GM21515 (cell line): ENCODE results near the gene WDR20.
"Not testable (repeated sequence)": the region's sequence is repeated elsewhere in the genome, so short reads cannot be mapped to it uniquely, and the experiment has no call there.

Experiments
- ATAC-seq: cut with Tn5 transposase; IDR thresholded peaks from one replicate; pipeline ENCODE4 v1.9.1; 2021; ENCODE audit not compliant: unreplicated experiment

WDR20 gene, protein sequence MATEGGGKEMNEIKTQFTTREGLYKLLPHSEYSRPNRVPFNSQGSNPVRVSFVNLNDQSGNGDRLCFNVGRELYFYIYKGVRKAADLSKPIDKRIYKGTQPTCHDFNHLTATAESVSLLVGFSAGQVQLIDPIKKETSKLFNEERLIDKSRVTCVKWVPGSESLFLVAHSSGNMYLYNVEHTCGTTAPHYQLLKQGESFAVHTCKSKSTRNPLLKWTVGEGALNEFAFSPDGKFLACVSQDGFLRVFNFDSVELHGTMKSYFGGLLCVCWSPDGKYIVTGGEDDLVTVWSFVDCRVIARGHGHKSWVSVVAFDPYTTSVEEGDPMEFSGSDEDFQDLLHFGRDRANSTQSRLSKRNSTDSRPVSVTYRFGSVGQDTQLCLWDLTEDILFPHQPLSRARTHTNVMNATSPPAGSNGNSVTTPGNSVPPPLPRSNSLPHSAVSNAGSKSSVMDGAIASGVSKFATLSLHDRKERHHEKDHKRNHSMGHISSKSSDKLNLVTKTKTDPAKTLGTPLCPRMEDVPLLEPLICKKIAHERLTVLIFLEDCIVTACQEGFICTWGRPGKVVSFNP

DNA sequence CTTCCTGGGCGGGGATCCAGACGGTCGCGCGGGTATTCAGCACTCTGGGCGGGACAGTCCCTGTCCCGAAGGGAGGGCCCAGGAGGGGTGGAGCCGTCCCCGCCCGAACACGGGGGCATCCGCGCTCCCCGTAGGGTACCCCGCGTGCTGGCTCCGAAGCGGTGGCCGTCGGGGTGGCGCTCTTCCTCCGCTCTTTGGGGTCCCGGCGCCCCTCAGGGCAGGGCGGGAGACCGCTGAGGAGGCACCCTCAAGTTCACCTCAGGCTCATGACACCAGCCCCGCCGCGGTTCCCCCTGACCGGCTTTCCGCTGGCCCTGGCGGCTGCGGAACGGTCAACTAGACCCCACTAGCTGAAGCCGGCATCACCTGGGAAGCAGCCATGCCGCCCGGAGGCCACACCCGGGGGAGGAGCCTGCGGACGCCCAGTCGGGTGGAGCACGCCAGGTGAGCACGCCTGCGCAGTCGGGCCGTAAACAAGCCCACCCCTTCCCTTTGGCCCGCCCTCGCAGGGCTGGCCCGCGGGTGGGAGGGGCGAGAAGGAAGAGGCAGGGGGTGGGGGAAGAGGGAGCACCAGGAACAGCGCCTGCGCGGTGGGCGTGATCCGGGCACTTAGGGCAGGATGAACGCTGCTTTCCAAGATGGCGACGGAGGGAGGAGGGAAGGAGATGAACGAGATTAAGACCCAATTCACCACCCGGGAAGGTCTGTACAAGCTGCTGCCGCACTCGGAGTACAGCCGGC is at the start of gene WDR20:
TSS of gene WDR20 (plus strand) at position 612 of the 741 bp plus-strand sequence. CDS start at position 639, 27 bp downstream.
- ATAC-seq = peak; percentile 90

GRCh38 chr14:102090713-102091112 is 49.0 kb upstream of the WDR20 start:
- ATAC-seq = no peak

- no peak for ATAC-seq
Observed at GRCh38 chr14:102092806-102093205, 46.9 kb upstream of the WDR20 start.

DNA sequence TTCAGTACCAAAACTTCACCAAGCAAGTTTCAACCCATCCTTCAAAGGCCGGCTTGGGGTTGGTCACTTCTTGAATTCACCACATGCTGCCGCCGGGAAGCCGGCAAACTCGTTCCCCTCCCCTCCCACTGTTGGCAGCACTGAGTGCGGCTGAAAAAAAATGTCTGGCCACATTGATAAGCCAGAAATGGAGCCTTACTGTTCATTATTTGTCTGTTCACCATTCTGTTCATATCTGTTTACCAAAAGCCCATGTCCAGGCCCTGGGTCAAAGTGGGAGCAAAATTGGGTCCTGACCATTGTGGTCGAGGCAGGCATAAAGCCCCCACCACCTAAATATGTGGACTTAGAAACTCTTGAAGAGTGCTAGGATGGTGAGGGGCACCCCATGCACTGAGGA is 45.6 kb upstream of the WDR20 start:
- no peak for ATAC-seq

- ATAC-seq = no peak
Observed at GRCh38 chr14:102095231-102095870, 44.3 kb upstream of the WDR20 start.

DNA sequence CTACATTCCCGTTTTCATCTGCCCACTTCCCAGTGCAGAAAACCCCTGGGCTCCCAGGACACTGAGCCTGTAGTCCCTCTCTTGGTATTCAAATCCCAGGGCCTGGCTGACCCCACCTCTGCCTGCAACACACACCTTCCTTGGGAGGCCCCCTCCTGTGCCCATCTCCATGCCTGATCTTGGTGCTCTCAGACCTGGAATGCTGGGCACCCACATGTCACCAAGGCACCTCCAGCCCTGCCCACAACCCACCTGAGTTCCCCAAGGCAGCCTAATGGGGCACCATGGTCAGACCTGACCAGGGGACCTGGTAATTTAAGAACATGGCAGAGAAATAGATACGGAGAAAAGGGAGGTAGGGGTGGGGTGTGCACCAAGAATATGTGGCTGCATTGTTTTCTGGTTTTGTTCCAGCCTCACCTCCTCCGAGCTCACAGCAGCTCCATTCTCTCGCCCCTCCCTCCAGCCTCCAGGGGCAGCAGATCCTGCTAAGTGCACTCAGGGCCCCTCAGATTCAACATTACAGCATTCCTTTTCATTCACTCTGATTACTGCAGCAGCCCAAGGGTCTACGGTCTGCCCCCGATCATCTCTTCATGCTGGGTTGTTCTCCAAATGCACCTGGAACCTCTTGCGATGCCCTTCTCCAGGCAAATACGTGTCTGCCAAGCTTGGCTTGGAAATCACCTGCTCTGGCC is 43.7 kb upstream of the WDR20 start:
- no peak for ATAC-seq

- no peak for ATAC-seq
Observed at GRCh38 chr14:102096569-102097188, 43.0 kb upstream of the WDR20 start.

- ATAC-seq = no peak
Observed at GRCh38 chr14:102097441-102098135, 42.1 kb upstream of the WDR20 start.

- ATAC-seq = no peak
Observed at GRCh38 chr14:102103062-102103695, 36.5 kb upstream of the WDR20 start.

DNA sequence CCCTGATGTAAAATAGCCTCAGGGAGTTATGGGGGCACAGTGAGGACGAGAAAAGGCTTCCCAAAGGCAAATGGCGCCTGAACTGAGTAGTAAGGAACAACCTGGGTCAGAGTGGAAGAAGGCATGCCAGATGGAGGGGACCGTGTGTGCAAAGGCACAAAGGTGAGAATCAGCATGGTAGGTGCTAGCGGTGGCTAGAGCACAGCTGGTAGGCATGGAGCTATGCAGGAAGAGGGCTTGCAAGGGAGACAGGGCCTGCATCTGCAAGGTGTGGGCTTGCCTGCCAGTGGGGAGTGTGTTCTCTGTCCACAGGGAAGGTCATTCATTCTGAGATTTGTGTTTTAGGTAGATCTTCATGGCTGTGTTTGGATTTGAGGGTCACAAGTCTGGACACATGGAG is 34.3 kb upstream of the WDR20 start:
- no peak for ATAC-seq

DNA sequence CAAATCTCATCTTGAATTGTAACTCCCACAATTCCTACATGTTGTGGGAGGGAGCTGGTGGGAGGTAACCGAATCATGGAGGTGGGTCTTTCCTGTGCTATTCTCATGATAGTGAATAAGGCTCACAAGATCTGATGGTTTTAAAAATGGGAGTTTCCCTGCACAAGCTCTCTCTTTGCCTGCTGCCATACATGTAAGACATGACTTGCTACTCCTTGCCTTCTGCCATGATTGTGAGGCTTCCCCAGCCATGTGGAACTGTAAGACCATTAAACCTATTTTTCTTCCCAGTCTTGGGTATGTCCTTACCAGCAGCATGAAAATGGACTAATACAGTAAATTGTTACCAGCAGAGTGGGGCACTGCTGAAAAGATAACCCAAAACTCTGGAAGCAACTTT is 30.4 kb upstream of the WDR20 start:
- not testable (repeated sequence) for ATAC-seq

DNA sequence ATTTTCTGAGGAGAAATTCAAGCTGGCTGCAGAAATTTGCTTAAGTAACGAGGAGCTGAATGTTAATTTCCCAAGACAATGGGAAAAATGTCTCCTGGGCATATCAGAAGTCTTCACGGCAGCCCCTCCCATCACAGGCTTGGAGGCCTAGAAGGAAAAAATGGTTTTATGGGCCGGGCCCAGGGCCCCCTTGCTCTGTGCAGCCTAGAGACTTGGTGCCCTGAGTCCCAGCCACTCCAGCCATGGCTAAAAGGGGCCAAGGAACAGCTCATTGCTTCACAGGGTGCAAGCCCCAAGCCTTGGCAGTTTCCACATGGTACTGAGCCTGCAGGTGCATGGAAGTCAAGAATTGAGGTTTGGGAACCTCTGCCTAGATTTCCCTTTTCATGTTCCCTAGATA is 28.6 kb upstream of the WDR20 start:
- ATAC-seq = no peak

DNA sequence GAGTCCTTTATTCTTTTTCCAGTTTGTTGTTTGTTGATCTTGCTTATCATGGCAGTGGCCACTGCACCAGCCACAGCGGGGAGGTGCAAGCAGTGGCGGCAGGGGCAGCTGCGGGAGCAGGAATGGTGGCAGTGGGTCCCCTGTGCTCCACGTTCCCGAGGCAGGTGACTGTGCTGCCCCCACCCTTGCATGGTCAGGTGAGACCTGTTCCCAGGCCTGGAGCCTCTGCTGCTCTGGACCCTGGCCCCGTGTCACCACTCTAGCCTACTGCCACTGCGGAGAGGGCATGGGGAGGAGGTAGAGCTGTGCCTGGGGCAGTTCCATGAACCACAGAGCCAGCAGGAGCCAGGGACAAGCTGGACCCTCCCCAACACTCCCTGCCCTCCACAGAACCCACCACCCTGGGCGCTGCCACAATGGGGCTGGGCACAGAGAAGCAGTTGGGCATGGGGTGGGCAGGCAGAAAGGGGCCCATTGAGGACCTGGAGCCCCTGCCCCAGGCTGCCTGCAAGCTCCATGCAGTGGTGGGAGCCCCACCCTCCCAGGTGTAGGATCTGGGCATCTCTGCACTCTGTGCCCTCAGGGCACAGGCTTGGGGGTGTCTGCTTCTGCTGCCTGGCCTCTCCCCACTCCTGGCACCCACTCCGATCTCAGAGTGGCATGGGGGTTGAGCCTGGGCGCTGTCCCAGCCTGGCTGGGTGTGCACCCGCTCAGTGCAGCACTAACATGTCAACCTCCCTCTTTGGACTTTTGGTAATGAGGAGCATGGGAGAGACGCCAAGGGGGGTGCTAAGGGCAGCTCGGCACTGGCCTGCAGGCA is 23.1 kb upstream of the WDR20 start:
- ATAC-seq = no peak

DNA sequence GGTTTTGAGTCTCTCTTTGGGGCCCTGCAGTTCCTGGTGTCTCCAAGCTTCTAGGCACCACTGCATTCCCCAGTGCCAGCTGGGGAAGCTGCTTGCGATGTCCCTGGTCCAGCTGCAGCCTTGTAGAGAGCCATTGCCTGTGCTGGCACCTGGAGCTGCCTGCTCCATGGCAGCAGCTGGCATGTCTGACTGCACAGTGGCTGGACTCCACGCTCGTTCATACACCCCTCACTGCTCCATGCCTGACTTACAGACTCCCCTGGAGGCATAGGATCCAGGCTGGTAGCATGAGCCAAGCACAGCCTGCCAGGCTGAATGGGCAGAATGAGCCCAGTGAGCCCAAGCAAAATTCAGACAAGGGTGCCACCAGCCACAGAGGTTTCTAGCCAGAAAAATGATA is 21.8 kb upstream of the WDR20 start:
- no peak for ATAC-seq

DNA sequence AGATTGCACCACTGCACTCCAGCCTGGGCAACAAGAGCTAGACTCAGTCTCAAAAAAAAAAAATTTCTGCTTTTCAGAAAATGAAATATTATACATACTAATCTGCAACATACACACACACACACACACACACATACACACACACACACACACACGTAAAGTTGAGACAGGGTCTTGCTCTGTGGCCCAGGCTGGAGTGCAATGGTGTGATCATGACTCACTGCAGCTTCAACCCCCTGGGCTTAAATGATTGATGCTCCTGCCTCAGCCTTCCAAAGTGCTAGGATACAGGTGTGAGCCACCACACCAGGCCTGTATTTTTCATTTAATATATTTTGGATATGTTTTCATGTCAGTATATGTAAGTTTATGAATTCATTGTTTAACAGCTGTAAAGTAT is 18.8 kb upstream of the WDR20 start:
- no peak for ATAC-seq

GRCh38 chr14:102121567-102121966 is 18.1 kb upstream of the WDR20 start:
- no peak for ATAC-seq

DNA sequence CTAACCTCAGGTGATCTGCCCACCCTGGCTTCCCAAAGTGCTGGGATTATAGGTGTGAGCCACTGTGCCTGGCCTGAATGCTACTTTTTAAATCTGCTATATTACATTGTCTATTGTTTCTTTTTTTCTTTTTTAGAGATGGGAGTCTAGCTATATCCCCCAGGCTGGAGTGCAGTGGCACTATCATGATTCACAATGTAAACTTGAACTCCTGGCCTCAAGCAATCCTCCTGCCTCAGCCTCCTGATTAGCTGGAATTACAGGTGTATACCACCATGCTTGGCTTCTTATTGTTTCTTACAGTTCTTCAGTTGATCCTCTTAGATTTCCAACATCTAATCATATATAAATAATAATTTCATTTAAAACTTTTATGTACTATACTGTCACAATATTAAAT is 15.3 kb upstream of the WDR20 start:
- no peak for ATAC-seq

- no peak for ATAC-seq
Observed at GRCh38 chr14:102125546-102125945, 14.2 kb upstream of the WDR20 start.
